Nephron progenitor cell (in vitro differentiated cells): ENCODE measurements around the gene KIF18A.
"Not testable (repeated sequence)": the region's sequence is repeated elsewhere in the genome, so short reads cannot be mapped to it uniquely, and the experiment has no call there.

ENCODE experiments used
- DNase-seq: peaks from one replicate; pipeline ENCODE4 v3.0.0; 2021
- H3K27ac Mint-ChIP-seq: 2 replicates; pipeline ENCODE4 v1.8.0; 2021; ENCODE audit warnings: mild to moderate bottlenecking, moderate library complexity, mixed read lengths
- H3K27me3 Mint-ChIP-seq: 2 replicates; pipeline ENCODE4 v1.8.0; 2021; ENCODE audit warnings: mild to moderate bottlenecking, low read depth, mixed read lengths; ENCODE audit not compliant: poor library complexity
- H3K36me3 Mint-ChIP-seq: 2 replicates; pipeline ENCODE4 v1.8.0; 2021; ENCODE audit warnings: low read depth, mixed read lengths
- H3K4me1 Mint-ChIP-seq: 2 replicates; pipeline ENCODE4 v1.8.0; 2021; ENCODE audit warnings: mixed read lengths
- H3K4me3 Mint-ChIP-seq: 2 replicates; pipeline ENCODE4 v1.8.0; 2021; ENCODE audit warnings: mild to moderate bottlenecking, moderate library complexity, mixed read lengths
- H3K9me3 Mint-ChIP-seq: 2 replicates; pipeline ENCODE4 v1.8.0; 2021; ENCODE audit warnings: mild to moderate bottlenecking, moderate library complexity, mixed read lengths
- CTCF ChIP-seq: fragments of 200-600 bp; sonication (generic); IDR thresholded peaks from 2 replicates; pipeline ENCODE4 v1.5.0; 2021; ENCODE audit warnings: antibody characterized with exemption

KIF18A gene

GRCh38 chr11:28105869-28106268 is 2.1 kb downstream of the KIF18A start:
- Mint-ChIP-seq H3K36me3 (no peaks in the 10 kb centered on the region), H3K4me1 (peaks cover 90% of the 10 kb centered on the region), H3K9me3 (no peaks in the 10 kb centered on the region), H3K4me3 (peak overlapping the region; percentile 99), H3K27me3 (no peaks in the 10 kb centered on the region), H3K27ac (peak overlapping the region; percentile 75)
- no peak for DNase-seq
- TF ChIP-seq CTCF = no peak

DNA sequence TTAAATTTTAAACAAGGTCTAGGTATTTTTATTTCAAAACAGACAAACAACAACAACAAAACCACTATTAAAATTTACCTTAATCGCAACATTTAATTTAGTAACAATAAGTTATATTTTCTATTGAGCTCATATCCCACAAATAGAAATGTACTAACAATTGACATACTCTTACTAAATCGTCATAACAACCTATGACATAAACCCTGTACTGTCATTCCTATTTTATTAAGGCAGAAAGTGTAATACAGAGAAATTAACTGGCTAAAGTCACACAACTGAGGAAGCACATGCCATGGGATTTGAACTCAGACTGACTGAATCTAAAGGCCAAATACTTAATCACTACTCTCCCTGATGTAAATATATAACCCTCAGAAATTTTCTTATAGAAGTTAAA is 3.0 kb downstream of the KIF18A start:
- TF ChIP-seq CTCF = no peak
- Mint-ChIP-seq H3K36me3 (no peaks in the 10 kb centered on the region), H3K4me1 (peaks cover 90% of the 10 kb centered on the region), H3K27me3 (no peaks in the 10 kb centered on the region), H3K4me3 (peak overlapping the region; percentile 27), H3K27ac (no peak overlapping the region), H3K9me3 (no peaks in the 10 kb centered on the region)
- DNase-seq = no peak

DNA sequence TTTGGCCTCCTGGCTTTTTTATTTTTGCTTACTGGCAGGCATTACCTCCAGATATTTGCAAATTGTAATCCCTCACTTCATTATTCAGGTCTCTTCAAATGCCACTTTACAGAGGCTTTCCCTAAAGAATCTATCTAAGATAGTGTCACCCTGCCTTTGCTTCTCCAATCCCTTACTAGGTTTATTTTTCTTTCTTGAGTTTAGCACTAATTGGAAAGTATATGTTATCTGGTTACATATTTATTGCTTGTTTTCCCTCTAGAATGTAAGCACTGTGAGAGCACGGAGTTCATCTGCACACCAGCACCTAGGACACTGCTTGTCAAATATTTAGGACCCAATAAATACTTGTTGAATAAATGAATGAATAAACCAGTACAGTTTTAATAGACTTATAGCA is 3.5 kb downstream of the KIF18A start:
- Mint-ChIP-seq H3K27me3 (no peaks in the 10 kb centered on the region), H3K36me3 (no peaks in the 10 kb centered on the region), H3K9me3 (no peaks in the 10 kb centered on the region), H3K4me3 (no peak overlapping the region), H3K4me1 (peaks cover 90% of the 10 kb centered on the region), H3K27ac (peak overlapping the region; percentile 22)
- TF ChIP-seq CTCF = no peak
- no peak for DNase-seq

DNA sequence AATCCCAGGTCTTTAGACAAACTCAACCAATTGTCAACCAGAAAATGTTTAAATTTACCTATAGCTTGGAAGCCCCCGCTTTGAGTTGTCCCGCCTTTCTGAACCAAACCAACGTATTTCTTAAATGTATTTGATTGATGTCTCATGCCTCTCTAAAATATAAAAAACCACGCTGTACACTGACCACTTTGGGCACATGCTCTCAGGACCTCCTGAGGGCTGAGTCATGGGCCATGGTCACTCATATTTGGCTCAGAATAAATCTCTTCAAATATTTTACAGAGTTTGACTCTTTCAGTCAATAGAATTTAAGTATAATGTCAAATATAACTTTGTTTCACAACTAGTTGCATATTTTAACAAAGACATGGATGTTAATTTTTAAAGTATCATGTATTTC is 5.7 kb downstream of the KIF18A start:
- Mint-ChIP-seq H3K27ac (peak overlapping the region; percentile 89), H3K4me1 (peaks cover 73% of the 10 kb centered on the region)

DNA sequence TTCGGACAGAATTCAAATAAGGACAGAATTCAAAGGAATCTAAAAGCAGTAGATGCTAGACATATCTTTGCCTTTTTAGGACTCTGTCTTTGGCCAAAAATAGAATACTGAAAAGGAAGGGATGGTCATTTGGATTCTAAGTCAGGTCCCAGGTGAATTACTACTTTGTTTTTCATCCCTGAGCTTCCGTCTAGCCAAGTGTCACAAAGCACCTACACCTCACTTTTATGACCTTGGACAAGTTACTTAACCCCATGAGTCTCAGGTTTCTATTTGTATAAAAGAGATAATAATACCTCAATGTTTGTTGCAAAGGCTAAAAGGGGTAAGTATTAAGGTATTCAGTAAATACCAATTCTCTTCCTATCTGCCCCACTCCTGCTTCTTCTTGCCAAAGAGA is 7.3 kb downstream of the KIF18A start:
- no peak for DNase-seq
- Mint-ChIP-seq H3K4me1 (peaks cover 63% of the 10 kb centered on the region), H3K27me3 (no peaks in the 10 kb centered on the region), H3K27ac (peak overlapping the region; percentile 71), H3K36me3 (peaks cover 9% of the 10 kb centered on the region), H3K9me3 (no peaks in the 10 kb centered on the region), H3K4me3 (no peak overlapping the region)
- no peak for TF ChIP-seq CTCF

More for the DNA sequence above, 5.7 kb downstream of the KIF18A start:
- not testable (repeated sequence) for H3K36me3 Mint-ChIP-seq, H3K4me3 Mint-ChIP-seq, H3K9me3 Mint-ChIP-seq, H3K27me3 Mint-ChIP-seq, DNase-seq

- Mint-ChIP-seq H3K27me3 (no peaks in the 10 kb centered on the region), H3K9me3 (no peaks in the 10 kb centered on the region), H3K36me3 (peaks cover 18% of the 10 kb centered on the region), H3K4me3 (no peak overlapping the region), H3K27ac (peak overlapping the region; percentile 45), H3K4me1 (peaks cover 53% of the 10 kb centered on the region)
- DNase-seq = no peak
- TF ChIP-seq CTCF = no peak
Observed at GRCh38 chr11:28099715-28100114, 8.2 kb downstream of the KIF18A start.
